Caco-2 (cell line): ENCODE results near the gene LRRC40. TPM values are rescaled to one million over a fixed set of nuclear protein-coding genes. Genes with fewer than 3 reads are reported as not detected.

Experiments
- BruUV-seq: library from RNA; stranded (reverse); fragments of 400-500 nt; replicated peaks from 2 replicates; lab custom pipeline; 2021; lab: Mats Ljungman, UMichigan
- CTCF ChIA-PET: fragments of 300-600 bp; sonication (Branson Sonifier 250); formaldehyde crosslinking; loops from one replicate; lab custom pipeline; 2022; ENCODE audit warnings: antibody characterized with exemption; lab: Charles Lee
- POLR2A ChIA-PET: fragments of 300-600 bp; sonication (Branson Sonifier 250); formaldehyde crosslinking; loops from one replicate; lab custom pipeline; 2022; ENCODE audit warnings: antibody characterized with exemption; lab: Charles Lee
- DNase-seq, 2 experiments: peaks; one replicate each; pipeline versions ENCODE4 v3.0.0 to v3.0.0-alpha.2; 2020 to 2022
- H3K27me3 ChIP-seq: replicated peaks from 2 replicates; pipeline ENCODE4 v1.6.0; 2011; ENCODE audit warnings: low read length; ENCODE audit not compliant: control insufficient read depth, insufficient read depth
- H3K36me3 ChIP-seq: 2 replicates; pipeline ENCODE4 v1.5.1; 2011; ENCODE audit warnings: low read length; ENCODE audit not compliant: control insufficient read depth, insufficient read depth
- H3K4me1 ChIP-seq: fragments of 250-450 bp; sonication (Bioruptor Pico); 2 replicates; pipeline ENCODE4 v1.5.1; 2020; ENCODE audit warnings: mild to moderate bottlenecking
- H3K4me3 ChIP-seq: 2 replicates; pipeline ENCODE4 v1.5.1; 2011; ENCODE audit warnings: low read depth, mild to moderate bottlenecking, control low read depth, low read length
- H3K9me3 ChIP-seq: fragments of 250-450 bp; sonication (Bioruptor Pico); 2 replicates; pipeline ENCODE4 v1.5.1; 2020; ENCODE audit warnings: mild to moderate bottlenecking, moderate library complexity
- H3K27ac Mint-ChIP-seq: one replicate; pipeline ENCODE4 v1.8.0; 2022; ENCODE audit warnings: mixed read lengths; ENCODE audit not compliant: unreplicated experiment
- H3K27me3 Mint-ChIP-seq: one replicate; pipeline ENCODE4 v1.8.0; 2022; ENCODE audit warnings: mixed read lengths; ENCODE audit not compliant: insufficient read depth, unreplicated experiment
- H3K36me3 Mint-ChIP-seq: one replicate; pipeline ENCODE4 v1.8.0; 2022; ENCODE audit warnings: mild to moderate bottlenecking, mixed read lengths; ENCODE audit not compliant: insufficient read depth, unreplicated experiment
- H3K4me1 Mint-ChIP-seq: one replicate; pipeline ENCODE4 v1.8.0; 2022; ENCODE audit warnings: low read depth, mixed read lengths; ENCODE audit not compliant: unreplicated experiment
- H3K4me3 Mint-ChIP-seq: one replicate; pipeline ENCODE4 v1.8.0; 2022; ENCODE audit warnings: mild to moderate bottlenecking, moderate library complexity, mixed read lengths; ENCODE audit not compliant: unreplicated experiment
- H3K9me3 Mint-ChIP-seq: one replicate; pipeline ENCODE4 v1.8.0; 2022; ENCODE audit warnings: mixed read lengths; ENCODE audit not compliant: unreplicated experiment
- intact Hi-C: fragments of 100-400 bp; cut with micrococcal nuclease; formaldehyde crosslinking; loops from one replicate; pipeline ENCODE4 v1.10.0; 2022; ENCODE audit not compliant: unreplicated experiment
- total RNA-seq: library from RNA; stranded (reverse); gene quantifications from 2 replicates; pipeline ENCODE4 v1.2.3, GENCODE V29; 2022
- TF ChIP-seq, protein P1 (sequence below), 2 experiments: fragments of 200-600 bp in 1 of 2; IDR thresholded peaks; 1 replicate in 1 of 2; 2 replicates in 1 of 2; pipeline versions ENCODE4 v1.5.1 to v1.8.0; 2011 to 2022; ENCODE audit warnings: antibody characterized with exemption in 1 of 2, control low read depth in 1 of 2, inconsistent platforms in 1 of 2, low read depth in 1 of 2, low read length in 1 of 2, mild to moderate bottlenecking in 1 of 2, moderate library complexity in 1 of 2; ENCODE audit not compliant: insufficient read depth in 1 of 2, severe bottlenecking in 1 of 2, unreplicated experiment in 1 of 2

LRRC40 gene
- total RNA-seq, 1 experiment from 2014 or later, result 15.6 TPM

DNA sequence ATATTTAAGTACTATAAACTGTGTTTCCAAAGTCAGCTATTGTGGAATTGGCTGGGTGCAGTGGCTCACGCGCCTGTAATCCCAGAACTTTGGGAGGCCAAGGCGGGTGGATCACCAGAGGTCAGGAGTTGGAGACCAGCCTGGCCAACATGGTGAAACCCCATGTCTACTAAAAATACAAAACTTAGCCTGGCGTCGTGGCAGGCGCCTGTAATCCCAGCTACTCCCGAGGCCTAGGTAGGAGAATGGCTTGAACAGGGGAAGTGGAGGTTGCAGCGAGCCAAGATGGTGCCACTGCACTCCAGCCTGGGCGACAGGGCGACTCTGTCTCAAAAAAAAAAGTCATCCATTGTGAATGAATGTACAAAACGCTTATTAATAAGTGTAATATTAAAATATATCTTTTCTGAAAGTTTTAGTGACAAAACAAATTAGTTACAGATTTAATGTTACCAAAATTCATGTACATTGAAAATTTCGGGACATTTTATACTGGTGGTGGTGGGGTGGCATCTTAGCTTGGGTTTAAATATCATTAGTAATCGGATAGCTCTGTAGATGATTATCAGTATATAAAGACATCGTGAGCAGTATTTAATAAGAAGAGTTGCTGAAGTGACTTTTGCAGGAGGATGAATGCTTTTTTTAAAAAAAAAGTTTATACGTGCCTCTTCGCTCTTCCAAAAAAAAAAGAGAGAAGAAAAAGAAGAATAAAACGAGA, 15.3 kb upstream of the LRRC40 start:
- peak overlapping the region; percentile 77 for H3K4me3 Mint-ChIP-seq
- Histone ChIP-seq H3K4me3 (peak overlapping the region; percentile 73), H3K36me3 (no peaks in the 10 kb centered on the region), H3K9me3 (no peaks in the 10 kb centered on the region), H3K4me1 (peaks cover 5% of the 10 kb centered on the region; the same call in 1 of the 2 replicates), H3K27me3 (no peaks in the 10 kb centered on the region)
- intact Hi-C loops, result loop anchor here (1.0 to 5.0 kb wide), 2 partner anchors 15 to 132 kb away; partner anchors contain the start of genes ANKRD13C and LRRC40
- H3K36me3 Mint-ChIP-seq, result peaks cover 40% of the 10 kb centered on the region
- POLR2A ChIA-PET, result interaction anchor here (0.6 to 1.7 kb wide), 4 partner anchors 15 to 191 kb away, joined by 5 to 17 read pairs (median 8); partner anchors contain the start of genes ANKRD13C, CTH and LRRC40
- H3K4me1 Mint-ChIP-seq, result no peaks in the 10 kb centered on the region
- CTCF ChIA-PET, result no interaction called here
- H3K27me3 Mint-ChIP-seq, result no peaks in the 10 kb centered on the region
- H3K27ac Mint-ChIP-seq, result peak overlapping the region; percentile 97
- TF ChIP-seq, protein P1, sequence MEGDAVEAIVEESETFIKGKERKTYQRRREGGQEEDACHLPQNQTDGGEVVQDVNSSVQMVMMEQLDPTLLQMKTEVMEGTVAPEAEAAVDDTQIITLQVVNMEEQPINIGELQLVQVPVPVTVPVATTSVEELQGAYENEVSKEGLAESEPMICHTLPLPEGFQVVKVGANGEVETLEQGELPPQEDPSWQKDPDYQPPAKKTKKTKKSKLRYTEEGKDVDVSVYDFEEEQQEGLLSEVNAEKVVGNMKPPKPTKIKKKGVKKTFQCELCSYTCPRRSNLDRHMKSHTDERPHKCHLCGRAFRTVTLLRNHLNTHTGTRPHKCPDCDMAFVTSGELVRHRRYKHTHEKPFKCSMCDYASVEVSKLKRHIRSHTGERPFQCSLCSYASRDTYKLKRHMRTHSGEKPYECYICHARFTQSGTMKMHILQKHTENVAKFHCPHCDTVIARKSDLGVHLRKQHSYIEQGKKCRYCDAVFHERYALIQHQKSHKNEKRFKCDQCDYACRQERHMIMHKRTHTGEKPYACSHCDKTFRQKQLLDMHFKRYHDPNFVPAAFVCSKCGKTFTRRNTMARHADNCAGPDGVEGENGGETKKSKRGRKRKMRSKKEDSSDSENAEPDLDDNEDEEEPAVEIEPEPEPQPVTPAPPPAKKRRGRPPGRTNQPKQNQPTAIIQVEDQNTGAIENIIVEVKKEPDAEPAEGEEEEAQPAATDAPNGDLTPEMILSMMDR (IDR thresholded peaks at IDR 0.05; ENCODE audit: insufficient read depth in 1 of 2, low read depth in 1 of 2, low read length in 1 of 2, severe bottlenecking in 1 of 2, unreplicated experiment in 1 of 2), result no peak
- no peak for DNase-seq
- BruUV-seq, result TSS peak; percentile 97
- H3K9me3 Mint-ChIP-seq, result no peaks in the 10 kb centered on the region

DNA sequence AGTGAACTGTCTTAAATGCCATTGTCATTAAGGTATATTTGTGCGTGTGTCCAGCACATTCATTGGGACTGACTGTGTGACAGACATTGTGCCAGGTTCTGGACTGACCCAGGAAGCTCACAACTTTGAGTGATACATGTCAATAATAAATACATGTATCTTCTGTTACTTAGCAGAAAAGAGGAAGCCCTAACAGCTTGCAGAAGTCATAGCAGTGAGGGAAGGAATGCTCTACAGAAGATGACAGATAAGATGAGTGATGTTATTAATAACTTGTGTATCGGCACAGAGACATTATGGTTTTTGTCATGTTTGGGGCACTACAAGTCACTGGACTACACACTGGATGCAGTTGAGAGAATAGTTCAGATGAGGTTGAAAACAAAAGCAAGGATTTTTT, 14.6 kb upstream of the LRRC40 start:
- Histone ChIP-seq H3K4me3 (no peak overlapping the region), H3K9me3 (no peaks in the 10 kb centered on the region), H3K27me3 (no peaks in the 10 kb centered on the region), H3K36me3 (no peaks in the 10 kb centered on the region), H3K4me1 (peaks cover 5% of the 10 kb centered on the region; the same call in 1 of the 2 replicates)
- no TSS peak for BruUV-seq
- peak overlapping the region; percentile 97 for H3K27ac Mint-ChIP-seq
- no peaks in the 10 kb centered on the region for H3K4me1 Mint-ChIP-seq
- no peak for DNase-seq
- no peaks in the 10 kb centered on the region for H3K9me3 Mint-ChIP-seq
- TF ChIP-seq, protein P1 (IDR thresholded peaks at IDR 0.05; ENCODE audit: insufficient read depth in 1 of 2, low read depth in 1 of 2, low read length in 1 of 2, severe bottlenecking in 1 of 2, unreplicated experiment in 1 of 2), result no peak
- H3K27me3 Mint-ChIP-seq, result no peaks in the 10 kb centered on the region
- ChIA-PET CTCF (no interaction called here), POLR2A (interaction anchor here (1.7 kb wide), 1 partner anchor 14 kb away, joined by 17 read pairs; the partner anchor contains the start of gene LRRC40)
- peaks cover 40% of the 10 kb centered on the region for H3K36me3 Mint-ChIP-seq
- peak overlapping the region; percentile 77 for H3K4me3 Mint-ChIP-seq
- intact Hi-C loops, result loop anchor here (5.0 kb wide), 1 partner anchor 132 kb away; the partner anchor contains the start of gene ANKRD13C

DNA sequence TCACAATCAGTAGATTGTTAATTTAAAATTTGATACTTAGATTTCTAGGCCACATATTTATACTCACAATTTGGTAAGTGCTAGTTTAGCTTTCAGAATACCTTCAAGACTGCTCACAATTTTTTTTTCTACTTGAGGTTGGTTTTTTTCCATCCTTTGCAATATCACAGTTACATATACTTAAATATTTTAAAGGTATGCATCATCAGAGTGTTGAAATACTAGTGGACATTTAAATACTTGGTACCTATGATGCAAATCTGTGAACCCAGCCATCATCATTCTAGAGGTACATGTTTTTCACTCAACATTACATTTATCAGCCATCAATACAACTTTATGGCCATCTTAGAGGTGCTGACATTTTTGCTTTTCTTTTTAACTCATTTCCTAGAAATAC, 6.2 kb upstream of the LRRC40 start:
- no TSS peak for BruUV-seq
- no peaks in the 10 kb centered on the region for H3K27me3 ChIP-seq
- no peaks in the 10 kb centered on the region for H3K9me3 Mint-ChIP-seq
- no peak overlapping the region for H3K4me3 ChIP-seq
- H3K27ac Mint-ChIP-seq, result no peak overlapping the region
- H3K4me3 Mint-ChIP-seq, result no peak overlapping the region
- TF ChIP-seq, protein P1 (IDR thresholded peaks at IDR 0.05; ENCODE audit: insufficient read depth in 1 of 2, low read depth in 1 of 2, low read length in 1 of 2, severe bottlenecking in 1 of 2, unreplicated experiment in 1 of 2), result no peak
- ChIA-PET CTCF (no interaction called here), POLR2A (interaction anchor here (0.5 kb wide), 1 partner anchor 10 kb away, joined by 7 read pairs; the partner anchor contains the start of gene SRSF11)
- no peaks in the 10 kb centered on the region for H3K36me3 ChIP-seq
- no peaks in the 10 kb centered on the region for H3K4me1 ChIP-seq
- DNase-seq, result no peak
- H3K27me3 Mint-ChIP-seq, result no peaks in the 10 kb centered on the region
- H3K36me3 Mint-ChIP-seq, result peaks cover 6% of the 10 kb centered on the region
- no peaks in the 10 kb centered on the region for H3K4me1 Mint-ChIP-seq
- intact Hi-C loops, result no loop called here
- H3K9me3 ChIP-seq, result no peaks in the 10 kb centered on the region
